Tibial nerve (tissue), 3 donors: ENCODE data around the gene CLEC16A.

Experiments used
- CTCF ChIP-seq, 5 experiments: fragments of 200-600 bp in 3 of 5; fragments of 450-650 bp in 2 of 5; sonication (generic) in 3 of 5; IDR thresholded peaks; one replicate each; pipeline ENCODE4 v1.5.1; 2016 to 2019; ENCODE audit warnings: antibody characterized with exemption in 5 of 5, mild to moderate bottlenecking in 3 of 5, moderate library complexity in 2 of 5
- POLR2A ChIP-seq, 2 donors: fragments of 450-650 bp; IDR thresholded peaks; one replicate each; pipeline ENCODE4 v1.6.1; 2017; ENCODE audit warnings: antibody characterized with exemption in 2 of 2, mild to moderate bottlenecking in 2 of 2, moderate library complexity in 2 of 2

- TF ChIP-seq POLR2A (IDR thresholded peaks at IDR 0.05), result no peak
- TF ChIP-seq CTCF (IDR thresholded peaks at IDR 0.05), result no peak
Measured at GRCh38 chr16:11210260-11210659, 265.9 kb downstream of the CLEC16A start.
